Pancreas (tissue), 10 donors: Measurements from ENCODE around the gene TH. TPM values are rescaled to one million over a fixed set of nuclear protein-coding genes. Genes with fewer than 3 reads are reported as not detected.

Source experiments
- ATAC-seq, 4 donors: fragments of 200-7000 bp; cut with Tn5 transposase; one replicate each; pipeline versions ENCODE4 v1.8.0 to v1.9.1; 2020; ENCODE audit warnings: mild to moderate bottlenecking in 4 of 4, moderate library complexity in 4 of 4
- DNase-seq, 6 donors: peaks; one replicate each; pipeline ENCODE4 v3.0.0-alpha.2; 2020
- FAIRE-seq: peaks from 2 replicates; lab custom pipeline; 2012; peaks lifted over from hg19 to GRCh38; lab: Jason Lieb, UNC
- H3K27ac ChIP-seq, 4 donors: fragments of 200-600 bp; sonication (generic); 1 replicate in 3 of 4; 2 replicates in 1 of 4; pipeline versions ENCODE4 v1.5.0 to v1.8.0; 2020
- H3K27me3 ChIP-seq, 4 donors: fragments of 200-600 bp; one replicate each; pipeline ENCODE4 v1.8.0; 2021
- H3K36me3 ChIP-seq, 3 donors: fragments of 200-600 bp; sonication (generic) in 1 of 3; one replicate each; pipeline versions ENCODE4 v1.5.0 to v1.8.0; 2020 to 2021
- H3K4me1 ChIP-seq, 3 donors: fragments of 200-600 bp; one replicate each; pipeline ENCODE4 v1.8.0; 2021
- H3K4me3 ChIP-seq, 4 donors: fragments of 200-600 bp; sonication (generic) in 2 of 4; one replicate each; pipeline versions ENCODE4 v1.5.0 to v1.8.0; 2020 to 2021
- H3K9me3 ChIP-seq, 4 donors: fragments of 200-600 bp; one replicate each; pipeline ENCODE4 v1.8.0; 2021
- CTCF ChIP-seq, 4 donors: fragments of 200-600 bp; sonication (generic) in 3 of 4; IDR thresholded peaks; one replicate each; pipeline versions ENCODE4 v1.5.0 to v1.8.0; 2021; ENCODE audit warnings: antibody characterized with exemption in 4 of 4
- WGBS, 2 donors: extraction: QIAGEN DNeasy Blood & Tissue Kit; methylation state at CpG; one replicate each; pipeline ENCODE4 v1.1.7; 2013; 5-methylcytosine and 5-hydroxymethylcytosine counted together
- intact Hi-C, 3 donors: fragments of 100-400 bp; cut with DNase I; formaldehyde crosslinking; loops; one replicate each; pipeline versions ENCODE4 v1.11.1 to v1.14.2; 2022
- polyA plus RNA-seq, 2 donors: library from polyadenylated mRNA; stranded (reverse); fragments of 200-250 nt; gene quantifications; one replicate each; pipeline ENCODE4 v1.2.3, GENCODE V29; 2013
- total RNA-seq, 6 donors: library from RNA; stranded (reverse); fragmentation: NEBNext Ultra II Directional in 4 of 6; extraction: Animal tissue kit (Norgen Biotek cat#: 25700) in 4 of 6; gene quantifications; one replicate each; pipeline versions ENCODE4 v1.2.1 to v1.2.4, GENCODE V29; 2021 to 2023
- donor health status: healthy with polysubstance abuse.
- donor health status: DM: no; HTN: no; CAD: no; lungs with moderate emphysema.
- donor health status: DM: no; HTN: no; CAD: no.
- donor health status: control.
- donor health status: control.
- donor health status: Bipolar disorder and iron deficiency.
- donor health status: DM: yes; HTN: yes; CAD: no.
- donor health status: DM: no; HTN: no; CAD: no.
- donor health status: DM: no; HTN: no; CAD: no.
- donor health status: DM: yes; HTN: yes; CAD: no.

The TH gene
- total and polyA plus RNA-seq, 8 donors, result 0.19 to 2.5 (median 0.38) TPM; not detected in 2

GRCh38 chr11:2158966-2159365 is 12.6 kb downstream of the TH start:
- no peak for TF ChIP-seq CTCF (IDR thresholded peaks at IDR 0.05)
- no peaks in the 10 kb centered on the region for H3K36me3 ChIP-seq
- WGBS, 2 donors, result 61 to 69% methylated on average over 10 of the region's 10 CpGs
- H3K4me3 ChIP-seq, result no peak overlapping the region
- no peak for ATAC-seq
- H3K27ac ChIP-seq, result no peak overlapping the region
- FAIRE-seq, result no peak
- no peak for DNase-seq
- H3K9me3 ChIP-seq, result no peaks in the 10 kb centered on the region
- H3K4me1 ChIP-seq, result no peaks in the 10 kb centered on the region
- intact Hi-C loops, result loop anchor here in 2 of 3 donors (5.0 to 10.0 kb wide), 3 partner anchors 467 to 507 kb away; no protein-coding TSS in a partner anchor
- H3K27me3 ChIP-seq, result no peaks in the 10 kb centered on the region

- no peaks in the 10 kb centered on the region for H3K27me3 ChIP-seq
- ATAC-seq (no peak), DNase-seq (no peak), FAIRE-seq (no peak)
- no peaks in the 10 kb centered on the region for H3K4me1 ChIP-seq
- no peak overlapping the region for H3K4me3 ChIP-seq
- H3K27ac ChIP-seq, result no peak overlapping the region
- 52 to 57% methylated on average over 11 to 13 of the region's 13 CpGs for WGBS, 2 donors
- no peak for TF ChIP-seq CTCF (IDR thresholded peaks at IDR 0.05)
- no peaks in the 10 kb centered on the region for H3K9me3 ChIP-seq
- no peaks in the 10 kb centered on the region for H3K36me3 ChIP-seq
- intact Hi-C loops, result loop anchor here in 2 of 3 donors (5.0 to 10.0 kb wide), 3 partner anchors 466 to 506 kb away; no protein-coding TSS in a partner anchor
These were observed 13.3 kb downstream of the TH start for GRCh38 chr11:2158296-2158737.

GRCh38 chr11:2157294-2158040 is 14.1 kb downstream of the TH start:
- H3K27me3 ChIP-seq, result no peaks in the 10 kb centered on the region
- H3K4me3 ChIP-seq, result no peak overlapping the region
- intact Hi-C loops, result loop anchor here in 2 of 3 donors (5.0 to 10.0 kb wide), 3 partner anchors 465 to 505 kb away; no protein-coding TSS in a partner anchor
- no peaks in the 10 kb centered on the region for H3K9me3 ChIP-seq
- 59 to 73% methylated on average over 15 to 18 of the region's 18 CpGs for WGBS, 2 donors
- ATAC-seq (no peak), DNase-seq (no peak), FAIRE-seq (no peak)
- no peaks in the 10 kb centered on the region for H3K4me1 ChIP-seq
- no peaks in the 10 kb centered on the region for H3K36me3 ChIP-seq
- no peak for TF ChIP-seq CTCF (IDR thresholded peaks at IDR 0.05)
- no peak overlapping the region for H3K27ac ChIP-seq

GRCh38 chr11:2156416-2157182 is 15.0 kb downstream of the TH start:
- 17 to 18% methylated on average over 19 of the region's 19 CpGs for WGBS, 2 donors
- Histone ChIP-seq H3K27ac (no peak overlapping the region), H3K4me3 (no peak overlapping the region), H3K36me3 (no peaks in the 10 kb centered on the region), H3K9me3 (no peaks in the 10 kb centered on the region), H3K4me1 (no peaks in the 10 kb centered on the region), H3K27me3 (no peaks in the 10 kb centered on the region)
- ATAC-seq (peak; percentile 53 to 72 (median 57)), FAIRE-seq (no peak), DNase-seq (peak in 5 of 6 donors; percentile 58 to 93 (median 87))
- TF ChIP-seq CTCF (IDR thresholded peaks at IDR 0.05), result peak; percentile 71 to 80 (median 75)
- intact Hi-C loops, result loop anchor here in 2 of 3 donors (5.0 to 10.0 kb wide), 3 partner anchors 464 to 504 kb away; no protein-coding TSS in a partner anchor
